Fibroblast of lung (primary cell): ENCODE results near the gene KIRREL3.

Source experiments
- CTCF ChIP-seq, 2 donors: IDR thresholded peaks in 1 of 2; conservative IDR thresholded peaks in 1 of 2; 1 replicate in 1 of 2; 2 replicates in 1 of 2; pipeline ENCODE4 v1.5.1; 2011 to 2012; ENCODE audit warnings: low read length in 2 of 2, control low read depth in 1 of 2, inconsistent platforms in 1 of 2, low read depth in 1 of 2, mild to moderate bottlenecking in 1 of 2
- EZH2 ChIP-seq: IDR thresholded peaks from 2 replicates; pipeline ENCODE4 v1.5.1; 2012; ENCODE audit warnings: low read length, control low read depth, mild to moderate bottlenecking; ENCODE audit errors: missing control alignments

DNA sequence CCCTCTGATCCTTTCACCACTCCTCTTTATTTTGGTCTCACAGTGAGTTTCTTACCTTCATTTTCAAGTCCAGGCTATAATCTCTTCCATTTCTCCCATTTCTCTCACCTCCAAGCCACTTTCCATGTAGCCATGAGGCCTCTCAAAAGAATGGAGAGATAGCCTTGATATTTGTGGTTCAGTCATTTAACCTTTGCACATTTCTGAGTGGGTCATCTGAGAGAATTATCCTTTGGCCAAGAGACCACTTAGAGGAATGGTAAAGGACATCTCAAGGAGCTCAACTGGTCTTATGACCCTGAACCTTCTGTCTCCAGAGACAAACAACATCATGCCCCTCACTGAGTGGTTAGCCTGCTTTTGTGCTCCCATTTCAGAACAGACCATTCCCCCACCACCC, 121.1 kb downstream of the KIRREL3 start:
- no peak for TF ChIP-seq CTCF (conservative IDR thresholded peaks at IDR 0.05 in 1 of 2, IDR thresholded peaks at IDR 0.05 in 1 of 2; ENCODE audit: low read depth in 1 of 2, low read length in 2 of 2)
- no peak for TF ChIP-seq EZH2
